HG02759 (cell line): Measurements from ENCODE around the gene CAMTA1.

ENCODE experiments used
- ATAC-seq: cut with Tn5 transposase; IDR thresholded peaks from one replicate; pipeline ENCODE4 v1.9.1; 2021; ENCODE audit warnings: mild to moderate bottlenecking, moderate library complexity; ENCODE audit not compliant: unreplicated experiment

Gene CAMTA1

DNA sequence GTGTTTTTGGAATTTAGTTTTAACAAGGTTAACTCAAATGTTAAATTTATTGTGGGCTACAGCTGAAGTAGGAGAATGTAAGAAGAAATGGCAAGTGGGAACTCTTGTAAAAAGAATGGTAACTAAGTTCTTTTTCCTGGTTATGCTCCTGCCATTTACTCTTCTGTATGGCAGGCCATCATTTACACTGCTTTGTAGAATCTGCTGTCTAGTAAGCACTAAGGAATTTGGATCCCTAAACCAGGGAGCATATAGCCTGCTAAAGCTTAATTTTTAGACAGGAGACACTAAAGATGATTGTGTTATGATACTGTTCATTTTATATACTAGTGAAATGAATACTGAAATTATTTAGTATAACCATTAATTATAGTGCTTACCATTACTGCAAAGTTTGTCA is 85.3 kb downstream of the CAMTA1 start:
- ATAC-seq, result no peak

DNA sequence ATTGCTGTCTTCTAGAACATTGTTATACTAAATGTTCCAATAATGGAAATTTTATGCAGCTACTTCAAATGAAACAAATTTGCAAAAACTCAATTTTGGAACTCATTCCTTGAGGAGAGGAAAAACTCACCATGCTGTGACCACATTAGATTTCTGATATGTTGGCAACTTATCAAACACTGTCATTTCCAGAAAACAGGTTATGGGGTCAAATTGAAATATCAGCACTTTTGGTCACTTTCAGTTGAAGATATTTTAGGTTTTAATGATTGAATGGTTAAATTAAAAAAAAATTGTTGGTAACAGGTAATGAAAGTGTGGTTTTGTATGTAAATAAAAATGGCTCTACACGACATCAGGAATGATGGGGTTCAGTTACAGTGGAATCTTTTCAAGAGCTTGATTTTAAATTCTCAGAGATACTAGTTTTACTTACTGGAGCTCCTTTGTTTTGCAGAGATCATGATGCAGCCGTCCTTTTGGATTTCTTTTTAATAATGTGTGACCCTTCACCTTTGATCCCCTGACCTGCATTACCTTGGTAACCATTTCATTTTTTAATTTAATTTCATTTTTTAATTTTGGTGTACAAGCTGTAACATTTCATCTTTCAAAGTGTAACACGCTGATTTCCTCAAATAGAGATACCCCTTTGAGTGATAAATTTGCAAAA is 86.2 kb downstream of the CAMTA1 start:
- ATAC-seq, result no peak

DNA sequence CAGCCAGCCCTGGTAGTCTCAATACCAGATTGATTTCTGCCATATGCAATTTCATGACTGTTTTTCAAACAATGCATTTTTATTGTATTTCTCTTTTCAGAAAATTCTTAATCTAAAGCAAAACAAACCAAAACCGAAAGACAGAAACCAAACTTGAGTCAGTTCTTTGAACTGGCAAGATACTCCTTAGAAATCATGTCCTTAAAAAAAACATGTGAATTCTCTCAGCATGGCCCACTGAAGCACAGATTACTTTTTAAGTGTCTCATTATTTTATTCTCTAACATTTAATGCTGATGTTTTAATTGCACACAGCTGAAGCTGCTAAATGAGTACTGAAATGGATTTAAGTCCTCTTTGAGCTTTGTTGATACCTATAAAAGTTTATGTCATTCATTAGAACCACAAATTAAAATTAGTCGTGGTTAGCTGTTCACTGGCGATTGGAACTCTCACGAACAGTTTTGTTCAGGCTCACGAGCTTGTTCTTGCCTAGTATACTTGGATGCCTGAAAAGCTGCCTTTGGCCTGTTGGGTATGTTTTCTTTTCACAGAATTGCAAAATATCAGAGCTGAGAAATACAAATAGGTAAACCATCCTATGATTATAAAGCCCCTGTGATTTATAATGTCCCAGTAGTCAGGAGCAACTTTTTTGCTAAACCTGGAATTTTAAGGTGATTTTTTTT is 87.5 kb downstream of the CAMTA1 start:
- ATAC-seq, result no peak

DNA sequence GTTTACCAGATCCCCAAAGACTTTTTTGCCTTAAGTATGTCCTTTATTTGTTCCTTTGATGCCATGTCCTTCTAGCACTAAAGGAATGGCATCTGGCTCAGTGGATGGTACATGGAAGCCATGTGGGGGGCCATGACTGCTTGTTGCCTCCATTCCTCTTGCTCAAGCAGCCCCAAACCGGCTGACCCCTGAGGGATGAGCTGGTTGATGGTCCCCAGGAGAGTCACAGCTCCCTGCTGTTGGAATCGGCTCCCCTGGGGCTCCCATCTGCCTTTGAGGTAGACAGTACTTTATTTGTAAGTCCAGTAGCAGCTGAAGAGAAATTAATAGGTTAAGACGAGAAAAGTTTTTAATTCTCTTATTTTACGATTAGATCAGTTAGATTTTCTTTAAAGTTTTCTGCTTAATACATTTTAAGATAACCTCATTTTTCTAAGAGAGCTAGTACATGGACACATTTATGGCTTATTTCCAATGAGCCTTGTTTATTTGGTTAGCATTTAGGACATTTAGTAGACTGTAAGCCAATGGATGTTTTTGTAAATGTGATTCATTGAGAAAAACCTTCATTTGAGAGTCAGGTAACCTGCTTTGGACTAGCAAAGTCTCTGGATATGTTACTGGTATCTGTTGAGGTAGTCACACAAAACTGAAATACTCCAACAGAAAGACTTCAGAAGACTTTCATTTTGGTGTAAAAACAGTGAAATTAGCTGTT is 88.2 kb downstream of the CAMTA1 start:
- no peak for ATAC-seq

DNA sequence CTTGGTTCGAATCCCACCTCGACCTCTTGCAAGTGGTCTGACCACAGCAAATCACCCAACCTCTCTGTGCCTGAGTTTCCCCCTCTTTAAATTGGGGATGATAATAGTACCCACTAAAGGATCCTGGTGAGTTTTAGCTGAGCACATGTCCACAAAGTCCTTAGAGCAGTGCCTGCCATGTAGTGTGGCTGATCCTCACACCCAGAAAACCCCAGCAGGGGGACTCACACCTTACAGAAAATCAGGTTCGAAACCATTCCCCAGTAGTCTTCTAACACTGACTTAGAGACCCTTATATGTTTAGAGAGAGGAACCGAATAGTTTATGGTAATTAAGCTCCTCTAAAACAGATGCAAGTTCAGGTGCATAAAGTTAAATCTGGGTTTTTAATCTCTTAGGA is 89.0 kb downstream of the CAMTA1 start:
- no peak for ATAC-seq

DNA sequence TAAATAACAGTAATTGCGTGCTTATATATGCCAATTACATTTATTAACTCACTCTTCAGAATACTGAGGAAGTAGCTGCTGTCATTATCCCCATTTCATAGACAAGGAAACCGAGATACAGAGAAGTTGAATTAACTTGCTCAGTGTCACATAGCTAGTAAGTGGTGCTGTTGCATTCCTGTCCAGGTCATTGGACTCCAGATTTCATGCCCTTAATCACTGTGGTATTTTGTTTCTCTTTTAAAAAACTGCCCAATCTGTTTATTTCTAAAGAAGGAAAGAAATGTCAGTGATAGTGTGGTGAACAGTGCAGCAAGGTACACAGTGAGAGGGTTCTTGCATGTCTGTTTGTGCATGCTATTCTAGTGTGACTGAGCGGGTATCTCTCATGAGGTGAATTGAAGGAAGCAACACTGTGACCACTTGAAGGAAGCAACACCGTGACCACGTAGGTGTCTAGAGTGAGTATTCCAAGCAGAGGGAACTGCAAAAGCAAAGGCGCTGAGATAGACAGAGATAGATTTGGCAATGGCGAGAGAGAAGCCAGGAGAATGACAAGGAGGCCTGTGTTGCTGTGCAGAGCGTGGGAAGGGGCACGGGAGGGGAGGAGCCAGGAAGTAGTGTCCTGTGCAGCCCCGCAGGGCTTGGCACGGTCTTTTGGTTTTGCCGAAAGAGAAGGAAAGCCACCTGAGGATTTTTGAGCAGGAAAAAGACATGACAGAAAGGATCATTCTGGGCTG is 95.9 kb downstream of the CAMTA1 start:
- ATAC-seq, result no peak

DNA sequence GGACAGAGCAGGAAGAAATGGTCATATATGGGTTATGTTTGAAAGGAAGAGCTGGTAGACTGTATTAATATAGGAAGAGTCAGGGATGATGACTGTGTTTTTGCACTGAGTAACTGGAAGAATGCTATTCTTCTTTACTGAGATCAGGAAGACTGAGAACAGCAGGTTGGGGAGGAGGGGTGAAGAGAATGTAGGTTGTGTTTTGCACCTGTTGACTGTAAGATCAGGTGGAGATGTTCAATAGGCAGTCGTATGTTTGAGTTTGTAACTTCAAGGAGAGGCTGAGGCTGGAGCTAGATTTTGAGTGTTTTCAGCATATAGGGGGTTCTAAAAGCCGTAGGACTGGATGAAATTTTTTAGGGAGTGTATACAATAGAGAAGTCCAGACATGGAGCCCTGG is 97.2 kb downstream of the CAMTA1 start:
- ATAC-seq, result no peak

DNA sequence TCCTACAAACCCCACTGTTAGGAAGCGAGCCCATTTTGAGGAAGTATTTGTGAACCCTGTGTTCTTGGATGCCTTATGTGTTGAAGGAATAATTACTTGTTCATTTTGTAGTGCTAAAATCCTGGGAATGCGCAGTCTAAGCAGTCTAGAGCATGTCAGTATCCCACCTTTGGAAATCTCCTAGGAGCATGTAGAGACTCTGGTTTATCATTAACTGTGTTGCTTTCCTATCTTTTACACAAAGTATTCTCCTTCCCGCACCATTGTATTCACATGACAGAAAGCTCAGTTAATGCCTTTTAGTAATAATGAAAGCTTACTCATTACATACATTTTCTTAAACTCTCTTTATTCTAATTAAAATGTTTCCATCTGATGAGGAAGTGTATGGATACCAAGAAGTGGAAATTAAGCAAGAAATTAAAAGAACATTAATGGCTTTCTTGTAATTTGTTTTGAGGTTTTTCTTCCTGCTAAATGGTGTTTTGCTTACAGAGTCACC is 99.4 kb downstream of the CAMTA1 start:
- ATAC-seq, result no peak

DNA sequence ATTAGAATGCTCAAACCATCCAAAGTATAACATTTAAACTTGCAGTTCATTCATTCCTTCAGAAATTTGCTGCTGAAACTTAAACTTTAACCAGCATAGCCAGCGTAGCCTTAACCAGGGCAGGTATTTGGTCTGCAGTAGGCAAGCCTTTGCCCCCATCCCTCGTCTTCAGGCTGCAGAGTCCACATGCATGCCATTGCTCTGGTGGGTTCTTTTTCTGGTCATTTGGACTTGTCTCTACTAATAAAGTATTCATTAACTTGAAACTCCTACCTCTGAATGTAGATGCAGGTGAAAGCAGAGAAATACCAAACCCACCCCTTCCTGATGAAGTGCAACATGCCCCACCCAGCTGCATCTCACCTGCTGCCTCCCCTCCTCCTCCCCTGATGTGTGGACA is 100.2 kb downstream of the CAMTA1 start:
- ATAC-seq, result no peak

DNA sequence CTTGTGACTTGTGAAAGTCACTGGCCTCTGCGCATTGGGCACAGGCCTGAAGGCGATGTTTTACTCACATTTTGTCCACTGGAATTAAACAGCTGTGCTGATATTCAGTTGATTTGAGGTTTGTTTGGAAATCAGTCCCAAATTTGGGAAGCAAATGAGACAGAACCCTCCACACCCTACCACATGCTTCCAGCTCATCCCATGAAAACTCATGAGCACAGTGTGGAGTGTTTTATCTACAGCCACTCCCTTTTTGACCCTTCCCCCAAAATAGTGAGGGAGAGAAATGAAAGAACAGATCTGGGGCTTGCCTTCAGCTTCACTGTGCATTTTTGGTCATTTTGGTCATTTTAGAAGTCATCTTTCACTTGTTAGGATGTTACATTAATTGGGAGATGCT is 101.3 kb downstream of the CAMTA1 start:
- ATAC-seq, result no peak

DNA sequence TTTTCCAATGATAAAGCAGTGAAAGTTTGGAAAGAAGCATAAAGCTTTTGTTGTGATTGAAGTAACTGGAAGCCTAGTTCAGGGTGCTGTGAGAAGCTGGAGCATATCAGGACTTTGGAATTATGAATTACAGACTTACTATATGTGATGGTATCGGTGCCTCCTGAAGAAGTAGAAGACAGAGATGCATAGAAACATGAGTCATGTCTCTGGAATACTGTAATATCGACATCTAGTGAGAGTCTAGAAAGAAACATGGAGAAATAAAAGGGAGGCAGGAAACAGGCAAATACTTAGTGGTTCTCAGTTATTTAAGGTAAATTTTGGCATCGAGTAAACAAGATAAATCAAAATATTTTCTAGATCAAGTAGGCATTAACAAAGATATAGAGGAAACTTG is 103.0 kb downstream of the CAMTA1 start:
- ATAC-seq, result no peak

DNA sequence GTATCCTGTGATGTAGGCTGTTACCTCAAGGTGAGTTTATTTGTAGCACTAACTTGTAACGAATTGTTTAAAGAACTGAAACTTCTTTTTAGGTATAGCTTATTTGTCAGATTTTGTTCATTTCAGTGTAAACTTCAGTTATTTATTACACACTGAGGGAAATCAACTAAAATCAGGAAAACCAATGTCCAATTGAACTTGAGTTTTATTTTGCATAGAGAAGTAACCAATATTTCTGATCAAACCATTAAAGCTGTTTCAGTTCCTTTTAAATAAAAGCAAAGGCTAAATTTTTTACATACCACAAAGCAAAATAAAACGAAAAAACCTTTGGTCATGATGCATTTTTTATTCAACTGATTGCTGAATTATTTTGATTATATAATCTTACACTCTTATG is 103.6 kb downstream of the CAMTA1 start:
- no peak for ATAC-seq

DNA sequence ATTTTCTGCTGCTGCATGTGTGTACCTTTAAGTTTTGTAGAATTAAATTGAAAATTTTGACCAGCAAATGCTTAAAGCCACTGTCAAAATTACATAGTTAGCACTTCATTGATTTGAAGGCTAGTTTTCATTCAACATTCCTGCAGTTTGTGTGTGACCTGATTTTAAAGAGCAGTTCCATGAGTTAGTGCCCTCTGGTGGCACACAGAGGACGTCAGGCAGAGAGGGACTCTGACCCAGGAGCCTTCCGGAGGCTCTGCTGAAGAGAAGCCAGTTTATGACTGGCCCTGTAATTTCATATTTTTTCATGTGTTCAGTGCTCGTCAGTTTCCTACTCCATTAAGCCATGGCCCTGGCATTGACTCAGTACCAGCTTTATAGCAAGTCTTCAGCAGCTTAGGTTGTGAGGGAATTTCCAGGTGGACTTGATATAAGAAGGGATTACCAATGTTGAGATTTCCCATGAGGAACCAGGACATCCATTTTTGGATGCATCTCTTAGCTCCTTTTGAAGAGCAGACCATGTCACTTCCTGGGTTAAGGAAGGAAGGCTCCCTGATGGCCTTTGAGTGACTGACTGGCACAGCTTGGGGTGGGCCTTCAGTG is 104.7 kb downstream of the CAMTA1 start:
- no peak for ATAC-seq

DNA sequence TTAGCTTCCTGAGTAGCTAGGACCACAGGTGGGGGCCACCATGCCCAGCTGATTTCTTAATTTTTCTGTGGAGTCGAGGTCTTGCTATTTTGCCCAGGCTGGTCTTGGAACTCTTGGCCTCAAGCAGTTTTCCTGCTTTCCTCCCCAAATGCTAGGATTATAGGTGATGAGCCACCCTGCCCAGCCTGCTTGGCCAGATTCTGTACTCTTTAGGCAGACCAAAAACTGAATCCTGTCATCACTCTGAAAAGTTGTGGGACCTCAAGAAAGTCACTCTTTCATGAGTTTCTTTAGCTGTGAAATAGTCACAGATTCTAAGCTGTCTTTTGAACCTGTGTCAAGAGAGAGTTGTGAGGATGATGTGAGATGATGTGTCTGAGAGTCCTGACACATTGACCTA is 105.4 kb downstream of the CAMTA1 start:
- ATAC-seq, result no peak

DNA sequence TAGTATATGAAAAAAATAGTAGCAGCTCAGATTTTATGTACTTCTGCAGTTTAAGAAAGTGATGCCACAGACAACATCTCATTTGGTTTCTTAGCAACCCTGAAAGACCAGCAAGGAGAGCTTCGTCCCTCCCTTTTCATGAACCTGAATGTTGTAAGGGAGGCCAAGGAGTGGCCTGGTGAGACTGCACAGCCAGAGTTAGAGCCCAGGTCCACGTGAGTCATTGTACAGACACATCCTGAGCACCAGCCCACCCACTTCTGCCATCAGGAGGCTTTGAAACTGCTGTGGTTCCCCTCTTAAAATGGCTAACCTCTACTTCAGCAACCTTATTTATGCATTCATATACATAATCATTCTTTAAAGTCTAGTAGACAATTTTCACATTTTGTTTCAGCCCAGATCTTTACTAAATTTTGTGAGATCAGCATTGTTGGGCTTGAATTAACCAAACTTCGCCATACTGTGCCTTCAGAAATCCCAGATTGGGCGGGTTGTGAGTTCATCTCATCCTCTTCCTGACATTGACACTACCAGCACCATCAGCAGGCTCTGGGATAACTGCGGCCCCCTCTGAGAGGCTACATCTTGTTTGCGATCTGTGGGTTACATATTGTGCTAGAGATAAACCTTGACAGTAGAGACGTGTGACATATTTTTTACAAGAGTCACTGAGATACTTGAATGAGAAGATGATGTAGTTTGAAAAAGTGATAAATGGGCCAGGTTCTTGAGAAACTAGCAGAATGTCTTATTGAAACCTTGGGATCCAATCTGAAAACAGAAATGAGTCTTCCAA is 106.7 kb downstream of the CAMTA1 start:
- no peak for ATAC-seq

DNA sequence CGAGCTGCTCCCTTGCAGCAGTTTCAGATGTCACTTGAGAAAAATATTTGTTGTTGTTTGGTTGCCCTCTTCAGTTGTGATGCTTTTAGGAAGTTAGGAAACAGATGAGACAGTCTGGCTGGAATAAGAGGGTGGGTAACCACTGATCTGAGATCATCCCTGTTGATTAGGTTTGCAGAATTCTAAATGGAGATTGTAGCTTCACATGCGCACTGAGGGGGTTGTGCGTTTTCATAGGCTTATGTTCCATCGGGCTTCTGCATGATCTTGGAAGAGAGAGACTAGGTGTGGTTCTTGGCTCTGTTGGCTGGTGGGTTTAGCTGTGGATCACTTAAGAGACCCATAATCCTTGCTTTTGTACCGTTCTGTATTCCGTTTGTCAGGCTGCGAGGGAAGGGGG is 108.1 kb downstream of the CAMTA1 start:
- ATAC-seq, result no peak

DNA sequence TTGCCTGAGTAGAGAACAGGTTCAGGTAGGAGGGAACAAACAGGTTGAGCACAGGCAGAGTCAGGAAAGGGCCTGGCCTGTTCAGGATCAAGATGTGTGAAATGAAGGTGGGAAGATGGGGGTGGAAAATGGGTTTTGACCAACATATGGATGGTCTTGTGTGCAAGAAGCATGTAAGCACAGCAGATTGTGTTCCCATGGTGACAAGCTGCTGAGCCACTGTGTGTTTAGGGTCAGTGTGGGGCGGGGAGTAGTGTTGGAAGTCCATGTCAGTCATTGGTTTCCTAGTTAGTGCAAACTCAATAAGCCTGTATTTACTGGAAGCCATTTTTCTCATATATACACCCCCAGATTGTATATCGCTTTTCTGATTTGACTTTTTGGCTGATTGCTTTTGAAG is 111.9 kb downstream of the CAMTA1 start:
- no peak for ATAC-seq

DNA sequence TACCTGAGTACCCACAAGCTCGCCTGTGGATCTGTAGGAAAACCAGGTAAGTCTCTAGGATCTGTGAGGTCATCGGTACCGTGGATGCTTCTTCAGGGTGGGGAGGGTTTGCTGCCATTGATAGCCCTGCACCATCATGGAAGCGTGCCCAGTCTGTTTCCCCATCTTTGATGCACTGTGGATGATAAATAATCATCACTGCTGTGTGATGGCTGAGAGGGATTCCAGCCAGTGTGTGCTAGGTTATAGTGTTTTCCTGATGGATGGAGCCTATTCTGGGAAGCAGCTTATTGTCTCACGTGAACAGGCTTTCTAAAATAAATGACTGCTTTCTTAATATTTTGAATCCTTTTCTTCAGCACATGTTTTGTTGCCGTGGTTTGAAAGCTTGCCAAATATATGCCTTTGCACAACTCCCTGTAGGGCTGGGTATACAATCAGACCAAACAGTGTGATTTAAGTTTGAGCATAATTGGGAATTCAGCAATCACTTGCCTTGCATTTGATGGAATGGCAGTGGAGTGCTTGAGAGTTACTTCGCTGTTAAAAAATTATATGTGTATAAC is 113.8 kb downstream of the CAMTA1 start:
- ATAC-seq, result no peak

DNA sequence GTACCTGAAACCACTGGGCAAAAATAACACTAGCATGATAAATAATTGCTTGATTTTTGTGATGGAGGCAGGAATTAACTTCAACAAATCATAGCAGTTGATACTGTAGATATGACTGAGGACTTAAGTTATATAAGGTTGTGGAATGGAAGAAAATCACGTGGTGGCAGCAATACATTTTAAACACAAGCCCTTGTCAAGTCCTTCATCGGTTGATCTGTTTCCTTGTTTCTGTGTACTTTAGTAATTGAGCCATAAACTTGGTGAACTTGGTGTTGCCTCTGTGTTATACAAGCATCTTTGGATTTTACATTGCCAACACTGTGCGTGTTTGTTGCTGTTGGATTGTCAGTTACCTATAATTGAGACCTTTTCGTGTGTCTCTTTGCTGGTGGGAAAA is 114.4 kb downstream of the CAMTA1 start:
- ATAC-seq, result no peak

DNA sequence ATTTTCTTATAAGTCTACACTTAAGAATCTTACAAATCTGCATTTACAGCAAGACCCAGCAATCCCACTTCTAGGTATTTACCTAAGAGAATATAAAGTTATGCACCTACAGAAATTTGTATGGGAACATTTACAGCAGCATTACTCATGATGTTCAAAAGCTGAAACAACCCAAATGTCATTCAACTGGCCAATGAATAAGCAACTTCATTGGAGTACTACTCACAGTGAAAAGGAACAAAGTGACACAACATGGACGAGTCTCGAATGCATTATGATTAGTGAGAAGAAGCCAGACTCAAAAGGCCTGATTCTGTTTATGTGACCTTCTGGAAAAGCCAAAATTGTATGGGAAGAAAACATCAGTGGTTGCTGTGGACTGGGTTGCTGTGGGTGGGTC is 116.9 kb downstream of the CAMTA1 start:
- ATAC-seq, result no peak
